MV-4-11 (cell line): Measurements from ENCODE around the gene TNFAIP3.
"Not testable (repeated sequence)": the region's sequence is repeated elsewhere in the genome, so short reads cannot be mapped to it uniquely, and the experiment has no call there.

Experiments used
- DNase-seq: peaks from one replicate; lab custom pipeline; 2025; lab: John Stamatoyannopoulos, UW

TNFAIP3 gene

GRCh38 chr6:137844773-137845172, 22.3 kb upstream of the TNFAIP3 start:
- not testable (repeated sequence) for DNase-seq

- DNase-seq: peak; percentile 43
Measured at GRCh38 chr6:137845460-137845859, 21.6 kb upstream of the TNFAIP3 start.

- no peak for DNase-seq
Measured at GRCh38 chr6:137846274-137846673, 20.8 kb upstream of the TNFAIP3 start.

- peak; percentile 100 for DNase-seq
Measured at GRCh38 chr6:137846772-137847313, 20.2 kb upstream of the TNFAIP3 start.

GRCh38 chr6:137847748-137848147, 19.3 kb upstream of the TNFAIP3 start:
- peak; percentile 67 for DNase-seq

GRCh38 chr6:137848672-137849071, 18.4 kb upstream of the TNFAIP3 start:
- no peak for DNase-seq

- no peak for DNase-seq
Measured at GRCh38 chr6:137849181-137849980, 17.7 kb upstream of the TNFAIP3 start.

- no peak for DNase-seq
Measured at GRCh38 chr6:137849981-137850714, 16.9 kb upstream of the TNFAIP3 start.

- DNase-seq: no peak
Measured at GRCh38 chr6:137850816-137851602, 16.1 kb upstream of the TNFAIP3 start.

GRCh38 chr6:137851669-137852068, 15.4 kb upstream of the TNFAIP3 start:
- DNase-seq: no peak

- no peak for DNase-seq
Measured at GRCh38 chr6:137852346-137852745, 14.7 kb upstream of the TNFAIP3 start.

- no peak for DNase-seq
Measured at GRCh38 chr6:137852811-137853210, 14.2 kb upstream of the TNFAIP3 start.

GRCh38 chr6:137853569-137854213, 13.4 kb upstream of the TNFAIP3 start:
- no peak for DNase-seq

GRCh38 chr6:137856138-137856898, 10.7 kb upstream of the TNFAIP3 start:
- DNase-seq: no peak

- no peak for DNase-seq
Measured at GRCh38 chr6:137859025-137859424, 8.0 kb upstream of the TNFAIP3 start.

- no peak for DNase-seq
Measured at GRCh38 chr6:137860394-137861005, 6.6 kb upstream of the TNFAIP3 start.

- no peak for DNase-seq
Measured at GRCh38 chr6:137861550-137862337, 5.3 kb upstream of the TNFAIP3 start.

GRCh38 chr6:137862419-137863090, 4.5 kb upstream of the TNFAIP3 start:
- no peak for DNase-seq
